ENCODE measurements around the gene CREG2. TPM values are rescaled to one million over a fixed set of nuclear protein-coding genes. Genes with fewer than 3 reads are reported as not detected.

Gene CREG2, protein sequence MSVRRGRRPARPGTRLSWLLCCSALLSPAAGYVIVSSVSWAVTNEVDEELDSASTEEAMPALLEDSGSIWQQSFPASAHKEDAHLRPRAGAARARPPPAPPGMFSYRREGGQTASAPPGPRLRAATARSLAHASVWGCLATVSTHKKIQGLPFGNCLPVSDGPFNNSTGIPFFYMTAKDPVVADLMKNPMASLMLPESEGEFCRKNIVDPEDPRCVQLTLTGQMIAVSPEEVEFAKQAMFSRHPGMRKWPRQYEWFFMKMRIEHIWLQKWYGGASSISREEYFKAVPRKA
- total RNA-seq: under 1 TPM in 1 of 6 experiments, not detected in 5; 0.20 TPM
- long read RNA-seq: 0 reads

DNA sequence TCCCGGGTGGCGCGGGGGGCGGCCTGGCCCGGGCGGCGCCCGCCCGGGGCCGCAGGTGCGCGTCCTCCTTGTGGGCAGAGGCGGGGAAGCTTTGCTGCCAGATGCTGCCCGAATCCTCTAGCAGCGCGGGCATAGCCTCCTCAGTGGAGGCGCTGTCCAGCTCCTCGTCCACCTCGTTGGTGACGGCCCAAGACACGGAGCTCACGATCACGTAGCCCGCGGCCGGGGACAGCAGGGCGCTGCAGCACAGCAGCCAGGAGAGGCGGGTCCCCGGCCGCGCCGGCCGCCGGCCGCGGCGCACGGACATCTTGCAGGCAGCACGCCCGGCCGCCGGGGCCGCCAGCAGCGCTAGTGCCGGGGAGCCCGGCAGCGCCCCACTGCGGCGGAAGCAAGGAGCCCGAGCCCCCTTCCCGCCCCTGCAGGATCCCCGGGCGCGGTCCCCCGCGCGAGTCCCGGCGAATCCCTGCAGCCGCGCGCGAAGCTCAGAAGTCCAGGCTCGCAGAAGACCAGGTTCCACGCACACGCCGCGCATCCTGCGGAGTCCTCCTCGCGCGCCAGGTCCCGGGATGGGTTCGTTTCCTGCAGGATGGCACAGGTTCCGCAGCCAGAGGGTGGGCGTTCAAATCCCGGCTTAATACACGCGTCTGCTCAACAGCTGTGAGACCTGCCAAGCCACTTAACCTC is at the start of gene CREG2:
CREG2 (minus strand) TSS at position 353 of the 684 bp plus-strand sequence; CDS start at position 307, 46 bp downstream.
- H3K27me3 ChIP-seq: peaks cover 7 to 21% of the 10 kb centered on the region in 2 donors
- WGBS (ENCODE audit: insufficient coverage, low coverage, low lambda C conversion rate, missing lambda C conversion rate): 2% methylated on average over 12 of the region's 79 CpGs
- H3K9me3 ChIP-seq: no peaks in the 10 kb centered on the region
- intact Hi-C loops (cut with DNase I): no loop called here
- H3K36me3 ChIP-seq: no peaks in the 10 kb centered on the region
- ATAC-seq: peak; percentile 91 to 95 (median 94)
- TF ChIP-seq POLR2A (IDR thresholded peaks at IDR 0.05): no peak
- TF ChIP-seq, protein P1, sequence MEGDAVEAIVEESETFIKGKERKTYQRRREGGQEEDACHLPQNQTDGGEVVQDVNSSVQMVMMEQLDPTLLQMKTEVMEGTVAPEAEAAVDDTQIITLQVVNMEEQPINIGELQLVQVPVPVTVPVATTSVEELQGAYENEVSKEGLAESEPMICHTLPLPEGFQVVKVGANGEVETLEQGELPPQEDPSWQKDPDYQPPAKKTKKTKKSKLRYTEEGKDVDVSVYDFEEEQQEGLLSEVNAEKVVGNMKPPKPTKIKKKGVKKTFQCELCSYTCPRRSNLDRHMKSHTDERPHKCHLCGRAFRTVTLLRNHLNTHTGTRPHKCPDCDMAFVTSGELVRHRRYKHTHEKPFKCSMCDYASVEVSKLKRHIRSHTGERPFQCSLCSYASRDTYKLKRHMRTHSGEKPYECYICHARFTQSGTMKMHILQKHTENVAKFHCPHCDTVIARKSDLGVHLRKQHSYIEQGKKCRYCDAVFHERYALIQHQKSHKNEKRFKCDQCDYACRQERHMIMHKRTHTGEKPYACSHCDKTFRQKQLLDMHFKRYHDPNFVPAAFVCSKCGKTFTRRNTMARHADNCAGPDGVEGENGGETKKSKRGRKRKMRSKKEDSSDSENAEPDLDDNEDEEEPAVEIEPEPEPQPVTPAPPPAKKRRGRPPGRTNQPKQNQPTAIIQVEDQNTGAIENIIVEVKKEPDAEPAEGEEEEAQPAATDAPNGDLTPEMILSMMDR (IDR thresholded peaks at IDR 0.05): peak; percentile 29 to 57 (median 47)
- peak within 1 kb of the TSS; percentile 25 to 41 (median 27) for H3K4me3 ChIP-seq
- H3K4me1 ChIP-seq: peaks cover 0 to 11% (median 0%) of the 10 kb centered on the region in 4 donors
- no peak within 1 kb of the TSS for H3K27ac ChIP-seq
- DNase-seq: peak; percentile 73 to 80 (median 79)

GRCh38 chr2:101435001-101435862 is 47.9 kb upstream of the CREG2 start:
- DNase-seq (no peak), ATAC-seq (peak in 2 of 4 donors; percentile 14 to 39)
- no peaks in the 10 kb centered on the region for H3K9me3 ChIP-seq
- WGBS (ENCODE audit: insufficient coverage, low coverage, low lambda C conversion rate, missing lambda C conversion rate): 77% methylated on average over 24 of the region's 24 CpGs
- no peaks in the 10 kb centered on the region for H3K4me1 ChIP-seq
- no peaks in the 10 kb centered on the region for H3K27me3 ChIP-seq
- H3K4me3 ChIP-seq: no peak overlapping the region
- no peak overlapping the region for H3K27ac ChIP-seq
- H3K36me3 ChIP-seq: no peaks in the 10 kb centered on the region
- TF ChIP-seq, protein P1 (IDR thresholded peaks at IDR 0.05): no peak
- TF ChIP-seq POLR2A (IDR thresholded peaks at IDR 0.05): no peak
- intact Hi-C loops (cut with DNase I): no loop called here

DNA sequence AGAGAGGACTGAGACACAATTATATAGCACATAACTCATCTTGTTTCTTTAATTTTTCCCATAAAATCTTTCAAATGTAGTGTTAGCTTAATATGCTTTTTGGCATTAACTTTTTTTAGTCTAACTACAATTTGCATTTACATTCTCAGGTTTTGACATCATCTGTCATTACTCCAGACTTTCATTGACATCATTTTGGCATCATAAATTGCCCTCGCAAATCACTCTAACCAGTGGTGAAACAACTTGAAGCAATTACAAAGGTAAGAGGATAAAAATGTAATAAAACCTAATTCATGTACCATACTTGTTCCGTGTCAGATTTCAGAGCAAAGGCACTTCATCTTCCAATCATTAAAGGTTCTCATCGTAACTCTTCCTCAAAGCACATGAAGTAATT is 46.2 kb upstream of the CREG2 start:
- DNase-seq: no peak
- no peak for ATAC-seq
- H3K36me3 ChIP-seq: no peaks in the 10 kb centered on the region
- TF ChIP-seq POLR2A (IDR thresholded peaks at IDR 0.05): no peak
- TF ChIP-seq, protein P1 (IDR thresholded peaks at IDR 0.05): no peak
- 88% methylated on average over 3 of the region's 3 CpGs for WGBS (ENCODE audit: insufficient coverage, low coverage, low lambda C conversion rate, missing lambda C conversion rate)
- H3K27ac ChIP-seq: no peak overlapping the region
- intact Hi-C loops (cut with DNase I): no loop called here
- H3K9me3 ChIP-seq: no peaks in the 10 kb centered on the region
- no peaks in the 10 kb centered on the region for H3K4me1 ChIP-seq
- no peak overlapping the region for H3K4me3 ChIP-seq
- H3K27me3 ChIP-seq: no peaks in the 10 kb centered on the region

- intact Hi-C loops (cut with DNase I): no loop called here
- 60% methylated on average over 7 of the region's 20 CpGs for WGBS (ENCODE audit: insufficient coverage, low coverage, low lambda C conversion rate, missing lambda C conversion rate)
- TF ChIP-seq, protein P1 (IDR thresholded peaks at IDR 0.05): no peak
- no peak for TF ChIP-seq POLR2A (IDR thresholded peaks at IDR 0.05)
- Histone ChIP-seq H3K9me3 (no peaks in the 10 kb centered on the region), H3K36me3 (no peaks in the 10 kb centered on the region), H3K27ac (no peak overlapping the region), H3K4me1 (no peaks in the 10 kb centered on the region), H3K27me3 (no peaks in the 10 kb centered on the region), H3K4me3 (no peak overlapping the region)
- DNase-seq: no peak
- peak in 1 of 4 donors; percentile 14 for ATAC-seq
Measured at GRCh38 chr2:101432411-101433181, 45.3 kb upstream of the CREG2 start.
